ENCODE data around the gene FCHSD1.

The FCHSD1 gene

DNA sequence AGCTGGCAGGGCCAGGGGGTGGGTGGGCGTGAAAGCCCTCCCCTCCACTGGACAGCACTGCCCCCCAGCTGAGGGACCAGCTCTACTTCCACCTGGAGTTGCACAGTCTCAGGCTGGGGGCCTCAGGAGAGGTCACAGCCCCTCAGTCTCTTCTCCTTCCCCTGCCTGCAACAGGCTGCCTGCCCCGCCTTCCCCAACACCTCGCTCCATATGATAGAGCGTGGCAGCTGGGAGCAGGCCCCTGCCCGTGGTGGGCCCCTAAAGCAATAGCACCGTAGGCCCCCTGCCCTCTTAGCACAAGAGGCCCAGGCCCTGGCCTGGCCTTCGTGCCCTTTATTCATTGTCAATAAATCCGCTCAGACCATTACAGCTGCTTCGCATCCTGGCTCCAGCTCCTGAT is 10.5 kb downstream of the FCHSD1 start:
- DNase-seq, result no peak

- no peak for DNase-seq
These were observed 11.2 kb downstream of the FCHSD1 start for GRCh38 chr5:141640051-141640415.

GRCh38 chr5:141639357-141640050 is 11.7 kb downstream of the FCHSD1 start:
- DNase-seq, result no peak

DNA sequence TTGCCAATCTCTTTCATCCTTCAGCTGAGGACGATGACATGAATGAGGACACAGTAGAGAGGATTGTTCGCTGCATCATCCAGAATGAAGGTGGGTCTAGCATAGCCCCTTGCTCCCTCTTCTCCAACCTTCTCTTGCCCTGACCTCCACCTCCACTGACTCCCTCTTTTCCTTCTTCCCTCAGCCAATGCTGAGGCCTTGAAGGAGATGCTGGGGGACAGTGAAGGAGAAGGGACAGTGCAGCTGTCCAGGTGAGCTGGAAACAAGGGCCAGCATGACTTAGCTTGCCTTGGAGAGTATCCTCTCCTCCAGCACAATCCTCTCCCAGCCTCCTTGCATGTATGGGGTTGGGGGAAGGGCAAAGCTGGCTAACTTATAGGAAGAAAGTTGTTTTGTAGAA is 12.4 kb downstream of the FCHSD1 start:
- no peak for DNase-seq

DNA sequence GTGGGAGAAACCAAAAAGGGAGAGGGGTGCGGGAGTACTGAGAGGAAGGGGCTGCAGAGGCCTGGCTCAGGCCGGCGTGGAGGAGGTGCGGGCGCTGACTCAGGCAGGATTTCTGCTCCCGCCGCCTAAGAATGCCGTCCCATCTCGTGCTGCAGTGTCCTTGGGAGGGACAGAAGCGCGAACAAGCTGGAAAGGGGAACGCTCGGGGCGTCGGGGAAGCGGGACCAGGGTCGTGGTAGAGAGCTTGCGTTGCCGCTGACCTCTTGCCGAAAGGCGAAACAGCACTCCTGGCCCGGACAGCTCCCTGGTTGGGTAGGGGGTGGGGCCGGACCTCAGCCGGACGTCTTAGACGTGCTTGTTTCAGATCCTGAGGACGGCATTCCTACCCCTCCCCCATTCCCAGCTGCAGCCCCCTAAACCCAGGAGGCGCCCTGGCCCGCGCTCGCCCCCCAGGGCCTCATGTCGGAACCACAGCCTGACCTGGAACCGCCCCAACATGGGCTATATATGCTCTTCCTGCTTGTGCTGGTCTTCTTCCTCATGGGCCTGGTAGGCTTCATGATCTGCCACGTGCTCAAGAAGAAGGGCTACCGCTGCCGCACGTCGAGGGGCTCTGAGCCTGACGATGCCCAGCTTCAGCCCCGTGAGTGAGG is 13.3 kb downstream of the FCHSD1 start:
- DNase-seq, result peak; percentile 73

- DNase-seq, result peak; percentile 33
These were observed 14.0 kb downstream of the FCHSD1 start for GRCh38 chr5:141637123-141637766.

DNA sequence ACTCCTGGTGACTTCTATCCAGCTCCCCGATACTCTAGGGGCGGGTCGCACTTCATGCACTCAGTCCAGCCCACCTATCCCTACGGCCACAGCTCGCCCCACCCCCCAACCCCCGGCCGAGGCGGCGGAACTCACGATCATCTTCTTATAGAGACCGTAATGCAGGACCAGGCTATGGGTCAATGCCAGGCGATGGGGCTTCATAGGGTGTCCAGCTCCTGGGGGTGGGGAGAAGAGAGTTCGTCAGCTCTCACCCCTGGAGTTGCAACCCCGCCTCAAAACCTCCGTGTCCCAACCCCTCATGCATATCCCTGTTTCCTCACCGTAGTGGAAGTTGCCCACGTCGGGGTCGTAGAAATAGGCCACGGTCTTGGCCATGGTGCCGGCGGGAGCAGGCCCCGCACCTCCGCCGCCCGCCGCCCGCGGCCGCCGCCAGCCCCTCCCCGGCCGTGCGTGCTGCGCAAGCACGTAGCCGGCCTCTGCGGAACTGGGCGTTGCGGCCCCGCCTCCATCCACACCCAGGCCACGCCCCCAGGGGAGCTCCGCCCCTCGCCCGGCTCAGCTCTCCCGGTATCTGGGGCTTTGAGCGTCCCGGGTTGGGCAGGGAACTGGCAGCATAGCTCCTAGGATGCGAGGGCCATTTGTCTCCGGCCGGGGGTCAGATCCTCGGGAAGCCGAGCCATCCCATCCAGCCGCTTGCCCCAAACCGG is 14.7 kb downstream of the FCHSD1 start, which contains the start of the genes HDAC3 and RELL2:
Gene HDAC3, minus strand, starts transcription at position 437 of the 710 bp plus-strand sequence. Its CDS starts 59 bp downstream, at position 378.
Gene RELL2, plus strand, starts transcription at position 585 of the 710 bp plus-strand sequence. CDS start 1,229 bp downstream, outside the sequence.
- peak; percentile 94 for DNase-seq

DNA sequence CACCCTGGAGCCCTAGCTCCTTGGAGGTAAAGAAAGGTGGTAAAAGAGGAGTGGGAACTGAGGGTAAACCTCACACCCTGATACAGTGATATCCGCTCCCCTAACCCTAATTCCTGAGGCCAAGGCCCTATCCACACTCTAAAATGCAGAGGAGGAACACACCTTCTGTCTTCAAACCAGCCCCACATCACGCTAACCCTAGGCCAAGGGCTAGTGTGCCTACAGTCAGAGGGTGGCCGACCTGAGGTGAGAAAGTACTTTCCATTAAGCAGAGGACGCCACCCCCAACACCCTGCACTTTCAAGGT is 15.2 kb downstream of the FCHSD1 start:
- no peak for DNase-seq

DNA sequence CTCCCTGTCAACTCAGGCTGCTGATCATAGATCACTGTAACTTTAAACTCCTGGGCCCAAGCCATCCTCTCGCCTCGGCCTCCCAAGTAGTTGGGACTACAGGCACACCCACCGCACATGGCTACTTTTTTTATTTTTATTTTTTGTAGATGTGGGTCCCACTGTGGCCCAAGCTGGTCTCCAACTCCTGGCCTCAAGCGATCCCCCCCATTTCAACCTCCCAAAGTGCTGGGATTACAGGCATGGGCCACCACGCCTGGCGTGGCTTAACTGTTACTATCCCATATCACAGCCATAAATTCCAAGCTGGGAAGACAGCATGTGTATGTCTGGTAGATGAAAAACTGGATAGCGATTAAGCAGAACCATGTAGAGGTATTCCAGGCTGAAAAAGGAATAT is 15.6 kb downstream of the FCHSD1 start:
- peak; percentile 14 for DNase-seq

DNA sequence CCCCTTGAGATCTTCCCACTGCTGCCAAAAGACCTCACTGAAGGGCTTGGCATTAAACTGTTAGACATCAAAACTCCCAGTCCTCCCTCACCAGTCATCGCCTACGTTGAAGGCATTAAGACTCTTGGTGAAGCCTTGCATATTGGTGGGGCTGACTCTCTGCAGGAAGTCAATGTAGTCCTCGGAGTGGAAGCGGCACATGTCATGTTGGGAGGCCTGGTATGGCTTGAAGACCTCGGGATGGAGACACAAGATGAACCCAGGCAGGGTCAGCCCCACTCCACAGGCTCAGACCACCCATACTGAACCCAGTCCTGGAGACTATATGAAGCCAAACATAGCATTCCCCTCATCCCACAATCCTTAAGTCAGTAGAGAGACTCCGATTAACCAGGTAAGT is 16.5 kb downstream of the FCHSD1 start:
- DNase-seq, result peak; percentile 7

DNA sequence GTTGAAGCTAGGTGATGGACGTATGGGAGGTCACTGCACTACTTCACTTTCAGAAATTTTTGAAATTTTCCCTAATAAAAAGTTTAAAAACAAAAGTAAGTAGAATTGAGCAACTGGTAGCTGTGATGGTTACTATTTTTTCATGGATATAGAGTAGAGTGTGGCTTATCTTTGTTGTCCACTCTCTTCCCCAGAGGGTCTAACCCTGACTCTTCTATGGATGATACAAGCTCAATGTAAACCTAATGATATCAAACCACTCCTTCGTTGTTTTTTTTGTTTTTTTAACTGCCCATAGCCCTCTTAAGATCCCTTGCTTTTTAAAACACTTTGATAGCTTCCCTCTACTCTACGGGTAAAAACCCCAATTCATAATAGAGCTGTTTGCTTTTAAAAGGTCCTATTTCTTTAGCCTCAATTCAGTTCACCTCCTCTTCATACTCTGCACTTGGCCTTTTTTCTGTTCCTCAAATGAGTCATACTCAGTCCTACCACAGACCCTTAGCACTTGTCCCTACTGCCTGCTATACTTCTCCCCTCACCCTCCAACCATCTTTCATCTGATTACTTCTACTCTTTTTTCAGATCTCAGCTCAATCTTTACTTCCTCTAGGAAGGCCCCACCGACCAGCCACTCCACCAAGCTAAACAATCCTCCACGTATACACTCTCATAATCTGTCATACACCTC is 17.2 kb downstream of the FCHSD1 start:
- peak; percentile 6 for DNase-seq

DNA sequence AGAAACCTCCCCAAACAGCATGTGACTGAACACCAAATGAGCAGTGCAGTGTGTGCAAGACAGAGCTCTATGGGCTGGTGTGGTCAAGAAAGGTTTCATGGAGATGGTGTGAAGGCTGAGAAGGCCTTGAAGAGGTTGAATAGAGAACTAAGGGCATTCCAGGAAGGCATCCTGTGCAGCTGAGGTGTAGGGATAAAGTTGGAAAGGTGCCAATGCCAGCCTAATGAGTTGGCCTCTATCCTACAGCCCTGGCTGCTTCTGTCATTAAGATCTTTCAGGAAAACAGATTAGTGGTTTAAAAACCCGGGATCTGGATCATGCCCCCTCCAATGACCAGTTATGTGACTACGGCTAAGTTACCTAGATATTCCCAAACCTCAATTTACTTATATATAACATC is 18.6 kb downstream of the FCHSD1 start:
- peak; percentile 8 for DNase-seq

GRCh38 chr5:141630570-141631140 is 20.6 kb downstream of the FCHSD1 start:
- DNase-seq, result no peak

DNA sequence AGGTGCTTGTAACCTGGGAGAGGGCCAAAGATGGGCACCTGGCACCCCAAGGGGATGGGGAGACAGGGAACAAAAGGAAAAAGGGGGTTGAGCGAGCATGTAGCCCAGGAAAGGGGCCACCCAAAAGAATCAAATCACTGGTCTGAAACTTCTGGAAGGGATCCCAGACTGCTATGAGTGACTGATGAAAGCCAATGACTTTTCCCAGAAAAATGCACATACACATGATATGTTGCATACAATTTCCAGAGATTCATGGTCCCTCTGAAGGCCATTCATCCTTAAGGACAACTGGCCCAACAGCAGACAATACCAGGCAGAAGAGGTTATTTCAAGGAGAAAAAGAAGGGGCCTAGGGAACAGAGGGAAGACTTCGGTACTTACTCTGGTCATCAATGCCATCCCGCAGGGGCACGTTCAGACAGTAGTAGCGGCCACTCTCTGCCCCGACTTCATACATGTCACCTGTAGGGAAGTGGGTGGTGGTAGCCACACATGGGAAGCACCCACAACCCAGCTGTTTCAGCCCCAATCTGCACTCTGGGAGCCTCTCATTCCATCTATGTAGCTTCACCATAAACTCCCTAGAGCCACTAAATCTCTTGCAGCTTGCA is 22.9 kb downstream of the FCHSD1 start:
- DNase-seq, result no peak

GRCh38 chr5:141623611-141624010 is 27.6 kb downstream of the FCHSD1 start:
- no peak for DNase-seq

DNA sequence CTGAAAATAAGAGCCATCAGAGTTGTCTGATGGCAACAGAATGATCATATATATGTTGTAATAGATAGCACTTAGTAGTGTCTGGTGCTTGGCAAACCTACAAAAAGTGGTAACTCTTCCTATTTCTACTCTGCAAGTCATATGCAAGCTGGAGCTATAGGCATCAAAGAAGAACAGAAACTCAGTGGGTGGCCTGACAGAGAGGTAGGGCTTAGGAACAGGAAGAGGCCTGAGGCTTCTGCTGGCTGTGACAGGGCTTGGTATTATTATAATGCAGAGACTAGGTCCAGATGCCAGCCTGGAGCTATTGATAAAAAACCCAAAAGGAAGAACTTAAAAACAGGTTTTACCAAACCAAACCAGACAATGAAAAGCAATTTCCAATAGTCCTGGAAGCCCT is 28.0 kb downstream of the FCHSD1 start:
- no peak for DNase-seq

- DNase-seq, result peak; percentile 98
These were observed 32.2 kb downstream of the FCHSD1 start, which contains the start of gene DIAPH1 for GRCh38 chr5:141618804-141619554. Gene DIAPH1, minus strand, starts transcription at chr5:141619000. Its CDS starts 86 bp downstream, at chr5:141618914.

DNA sequence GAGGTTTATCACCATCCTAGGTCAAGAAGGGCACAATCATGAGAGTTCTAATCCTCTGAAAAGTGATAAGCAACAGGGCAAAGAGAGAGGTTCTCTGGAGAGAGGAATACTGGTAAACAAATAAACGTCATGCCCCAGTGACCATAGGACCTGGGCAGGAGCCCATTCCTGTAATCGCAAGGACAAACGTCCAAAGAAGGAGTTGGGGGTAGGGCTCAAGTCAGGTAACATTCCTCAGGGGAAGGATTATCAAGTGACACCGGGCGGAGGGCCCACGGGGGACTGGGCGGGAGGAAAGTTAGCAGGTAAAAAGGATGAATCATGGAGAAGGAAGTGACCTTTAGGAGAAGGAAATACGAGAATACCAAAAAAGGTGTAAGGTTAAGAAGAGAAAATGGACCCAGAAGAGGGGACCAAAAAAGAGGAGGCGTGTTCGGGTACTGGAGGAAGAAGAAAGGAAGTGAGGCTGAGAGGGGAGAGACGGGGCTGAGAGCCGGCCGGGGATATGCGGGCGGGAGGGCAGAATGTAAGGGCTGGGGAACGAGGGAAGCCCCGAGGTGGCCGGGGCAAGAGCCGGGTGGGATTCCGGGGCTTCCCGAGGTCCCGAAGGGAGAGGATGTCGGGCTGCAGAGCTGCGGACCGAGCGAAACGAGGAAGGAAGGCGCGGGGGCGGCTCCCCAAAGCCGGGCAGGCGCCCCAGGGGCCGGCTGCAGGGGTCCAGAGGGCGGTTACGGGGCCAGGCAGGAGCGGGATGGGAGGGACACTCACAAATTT is 33.0 kb downstream of the FCHSD1 start:
- no peak for DNase-seq

- DNase-seq, result no peak
These were observed 33.6 kb downstream of the FCHSD1 start for GRCh38 chr5:141617682-141618029.

DNA sequence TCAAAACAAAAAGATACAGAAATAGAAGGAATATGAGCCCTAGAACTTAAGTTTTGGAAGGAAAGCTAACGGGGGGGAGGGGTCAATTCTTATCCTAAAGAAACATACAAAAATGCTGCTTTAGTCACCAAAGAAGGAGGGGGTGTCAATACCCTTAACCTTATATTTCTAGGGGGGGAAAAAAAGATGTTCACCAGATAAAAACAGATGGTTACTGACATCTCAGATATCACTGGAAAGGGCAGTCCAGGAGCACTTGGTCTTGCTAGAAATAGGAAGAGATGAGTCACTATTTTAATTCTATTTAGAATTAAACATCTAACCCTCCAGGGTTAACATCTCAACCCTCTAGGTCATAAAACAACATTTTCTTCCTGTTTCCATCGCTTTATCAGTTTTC is 34.1 kb downstream of the FCHSD1 start:
- no peak for DNase-seq

Measured in right hindlimb (tissue), 1 donor.